GM12878 (cell line): ENCODE data around the gene ZNF689. TPM values are rescaled to one million over a fixed set of nuclear protein-coding genes. Genes with fewer than 3 reads are reported as not detected.

Source experiments
- ATAC-seq: fragments of 200-7000 bp; cut with Tn5 transposase; 3 replicates; pipeline ENCODE4 v1.9.1; 2020; ENCODE audit warnings: mild to moderate bottlenecking, moderate library complexity
- BruUV-seq: library from RNA; stranded (reverse); fragments of 400-500 nt; replicated peaks from 2 replicates; lab custom pipeline; 2021; lab: Mats Ljungman, UMichigan
- CTCF ChIA-PET: fragments of 300-600 bp; sonication (Branson Sonifier 250); formaldehyde crosslinking; extraction: SDS; loops from one replicate; lab custom pipeline; 2021; ENCODE audit warnings: inconsistent platforms; lab: Yijun Ruan, JAX
- POLR2A ChIA-PET: fragments of 350-600 bp; formaldehyde crosslinking; extraction: SDS; loops from one replicate; lab custom pipeline; 2021; ENCODE audit warnings: inconsistent platforms; lab: Charles Lee
- RAD21 ChIA-PET: fragments of 300-600 bp; sonication (Branson Sonifier 250); formaldehyde crosslinking; loops from one replicate; lab custom pipeline; 2023; ENCODE audit warnings: antibody characterized with exemption; ENCODE audit not compliant: unreplicated experiment; lab: Charles Lee
- SMC1A ChIA-PET: fragments of 300-600 bp; sonication (Branson Sonifier 250); formaldehyde crosslinking; loops from one replicate; lab custom pipeline; 2023; ENCODE audit not compliant: unreplicated experiment, uncharacterized antibody; lab: Charles Lee
- DNase-seq: peaks from one replicate; pipeline ENCODE4 v3.0.0-alpha.2; 2011; ENCODE audit warnings: low read depth, low spot score
- FAIRE-seq: peaks from 3 replicates; lab custom pipeline; 2011; peaks lifted over from hg19 to GRCh38; lab: Jason Lieb, UNC
- H2AFZ ChIP-seq: 2 replicates; pipeline ENCODE4 v1.6.0; 2011; ENCODE audit warnings: low read depth, low read length, control low read depth; ENCODE audit not compliant: control insufficient read depth
- H3K27ac ChIP-seq: 2 replicates; pipeline ENCODE4 v1.5.1; 2011; ENCODE audit warnings: control low read depth; ENCODE audit not compliant: control insufficient read depth, insufficient read depth
- H3K27me3 ChIP-seq, 2 experiments: replicated peaks in 1 of 2; 2 replicates each; pipeline versions ENCODE4 v1.6.0 to v1.6.1; 2011; ENCODE audit warnings: low read length in 1 of 2; ENCODE audit not compliant: control insufficient read depth in 2 of 2, insufficient read depth in 2 of 2
- H3K36me3 ChIP-seq, 2 experiments: 2 replicates each; pipeline ENCODE4 v1.5.1; 2011; ENCODE audit warnings: low read length in 1 of 2; ENCODE audit not compliant: control insufficient read depth in 2 of 2, insufficient read depth in 2 of 2
- H3K4me1 ChIP-seq: 2 replicates; pipeline ENCODE4 v1.6.1; 2011; ENCODE audit warnings: mild to moderate bottlenecking, low read length, moderate library complexity, mixed read lengths; ENCODE audit not compliant: control insufficient read depth, insufficient read depth
- H3K4me2 ChIP-seq: 2 replicates; pipeline ENCODE4 v1.6.0; 2011; ENCODE audit warnings: control low read depth; ENCODE audit not compliant: control insufficient read depth, insufficient read depth
- H3K4me3 ChIP-seq: fragments of 200-600 bp; sonication (generic); 2 replicates; pipeline ENCODE4 v1.5.1; 2016
- H3K79me2 ChIP-seq: 2 replicates; pipeline ENCODE4 v1.6.0; 2011; ENCODE audit warnings: low read length; ENCODE audit not compliant: control insufficient read depth, insufficient read depth
- H3K9ac ChIP-seq: 2 replicates; pipeline ENCODE4 v1.8.0; 2011; ENCODE audit warnings: low read length, control low read depth, mixed read lengths; ENCODE audit not compliant: control insufficient read depth, insufficient read depth
- H3K9me3 ChIP-seq: replicated peaks from 3 replicates; pipeline ENCODE4 v1.5.1; 2011; ENCODE audit warnings: mild to moderate bottlenecking, low read length; ENCODE audit not compliant: control insufficient read depth, insufficient read depth
- H4K20me1 ChIP-seq: 2 replicates; pipeline ENCODE4 v1.6.0; 2011; ENCODE audit not compliant: control insufficient read depth, insufficient read depth
- BCL11A ChIP-seq: IDR thresholded peaks from 2 replicates; pipeline ENCODE4 v1.6.1; 2011; ENCODE audit warnings: low read depth, low read length
- CBFB ChIP-seq: IDR thresholded peaks from 2 replicates; pipeline ENCODE4 v1.6.1; 2016; ENCODE audit warnings: antibody characterized with exemption, low read depth
- TARDBP ChIP-seq: IDR thresholded peaks from 2 replicates; pipeline ENCODE4 v1.6.1; 2016; ENCODE audit warnings: borderline replicate concordance
- USF2 ChIP-seq: IDR thresholded peaks from 2 replicates; pipeline ENCODE4 v1.6.1; 2011; ENCODE audit warnings: low read depth, low read length, improper control_type of control experiment, borderline replicate concordance
- WGBS: methylation state at CpG from one replicate; pipeline ENCODE4 v1.1.6; 2016; ENCODE audit warnings: low lambda C conversion rate; ENCODE audit not compliant: insufficient replicate concordance, insufficient coverage; ENCODE audit errors: missing lambda C conversion rate; 5-methylcytosine and 5-hydroxymethylcytosine counted together
- in situ Hi-C: fragments of 300-500 bp; cut with MboI; formaldehyde crosslinking; loops from 9 replicates; pipeline ENCODE4 v1.14.3; 2018; ENCODE audit warnings: mixed read lengths
- intact Hi-C: fragments of 100-400 bp; cut with micrococcal nuclease; formaldehyde crosslinking; loops from one replicate; pipeline ENCODE4 v1.14.2; 2022; ENCODE audit not compliant: unreplicated experiment
- polyA plus RNA-seq, 11 experiments: library from polyadenylated mRNA; depleted of rRNA in 4 of 11; unstranded in 6 of 11; stranded (reverse) in 5 of 11; fragments of >200 nt; fragmentation: Nextera tagmentation in 4 of 11; fragmentation: Illumina TruSeq in 1 of 11; extraction: Ambion mirVana in 4 of 11; extraction: Trizol in 1 of 11; gene quantifications; 1 replicate in 1 of 11; 2 replicates in 10 of 11; pipeline versions ENCODE4 v1.2.1 to v1.2.3, GENCODE V29; 2011 to 2016; ENCODE audit warnings: inconsistent platforms in 2 of 11, missing spikeins in 2 of 11, low read depth in 1 of 11
- total RNA-seq, 4 experiments: library from RNA; depleted of rRNA in 3 of 4; stranded (reverse); fragments of >200 nt in 3 of 4; fragmentation: Illumina TruSeq in 1 of 4; extraction: Trizol in 1 of 4; gene quantifications; 2 replicates each; pipeline versions ENCODE4 v1.2.1 to v1.2.3, GENCODE V29; 2013 to 2021
- TF ChIP-seq, protein P1 (sequence below): IDR thresholded peaks from 2 replicates; pipeline ENCODE4 v1.6.1; 2012; ENCODE audit warnings: low read depth, low read length, improper control_type of control experiment

Gene ZNF689
- total and polyA plus RNA-seq, 10 of the 15 experiments (the other 5 are each of a cell fraction or from before 2014, with no cell fraction given): 4.7 to 13.2 (median 8.5) TPM

DNA sequence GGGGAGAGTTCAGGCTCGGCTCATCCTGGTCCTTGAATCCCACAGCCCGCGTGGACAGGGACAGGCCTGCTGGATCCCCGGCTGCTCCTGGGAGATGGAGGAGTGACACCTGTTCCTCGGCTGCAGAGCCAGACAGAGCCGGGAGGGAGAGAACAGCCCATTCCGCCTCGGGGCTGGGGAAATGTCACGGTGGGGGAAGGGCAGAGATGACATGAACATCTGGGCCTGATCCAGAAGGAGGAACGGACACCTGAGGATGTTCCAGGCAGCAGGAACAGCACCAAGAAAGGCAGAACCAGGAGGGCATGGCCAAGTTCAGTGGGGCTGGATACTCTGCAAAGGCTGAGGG, 54.1 kb downstream of the ZNF689 start:
- RAD21 ChIA-PET: interaction anchor here (4.3 kb wide), 1 partner anchor 20 kb away, joined by 99 read pairs; the partner anchor contains the start of gene ZNF747
- H3K27ac ChIP-seq: no peak overlapping the region
- BruUV-seq: no TSS peak
- no peaks in the 10 kb centered on the region for H3K4me1 ChIP-seq
- H3K4me2 ChIP-seq: no peak overlapping the region
- no peak for DNase-seq
- no peak overlapping the region for H2AFZ ChIP-seq
- H3K79me2 ChIP-seq: peaks cover 11% of the 10 kb centered on the region
- FAIRE-seq: no peak
- in situ Hi-C loops: no loop called here
- SMC1A ChIA-PET: interaction anchor here (1.3 to 2.8 kb wide), 3 partner anchors 12 to 21 kb away, joined by 4 to 47 read pairs (median 6); partner anchors contain the start of gene ZNF747
- TF ChIP-seq, protein P1, sequence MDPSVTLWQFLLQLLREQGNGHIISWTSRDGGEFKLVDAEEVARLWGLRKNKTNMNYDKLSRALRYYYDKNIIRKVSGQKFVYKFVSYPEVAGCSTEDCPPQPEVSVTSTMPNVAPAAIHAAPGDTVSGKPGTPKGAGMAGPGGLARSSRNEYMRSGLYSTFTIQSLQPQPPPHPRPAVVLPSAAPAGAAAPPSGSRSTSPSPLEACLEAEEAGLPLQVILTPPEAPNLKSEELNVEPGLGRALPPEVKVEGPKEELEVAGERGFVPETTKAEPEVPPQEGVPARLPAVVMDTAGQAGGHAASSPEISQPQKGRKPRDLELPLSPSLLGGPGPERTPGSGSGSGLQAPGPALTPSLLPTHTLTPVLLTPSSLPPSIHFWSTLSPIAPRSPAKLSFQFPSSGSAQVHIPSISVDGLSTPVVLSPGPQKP: no peak
- no peak for TF ChIP-seq CBFB
- TF ChIP-seq TARDBP: no peak
- no peak for TF ChIP-seq BCL11A
- no peak for TF ChIP-seq USF2
- TF ChIP-seq, all 136 proteins: peak for 0
- H4K20me1 ChIP-seq: no peaks in the 10 kb centered on the region
- ATAC-seq: no peak
- no peak overlapping the region for H3K4me3 ChIP-seq
- ChIA-PET CTCF (interaction anchor here (1.2 to 3.0 kb wide), 4 partner anchors 16 to 126 kb away, joined by 3 to 59 read pairs (median 8); partner anchors contain the start of genes DCTPP1 and ZNF747), POLR2A (no interaction called here)
- H3K27me3 ChIP-seq: no peaks in the 10 kb centered on the region
- H3K9me3 ChIP-seq: no peaks in the 10 kb centered on the region
- intact Hi-C loops: no loop called here
- no peak overlapping the region for H3K9ac ChIP-seq
- H3K36me3 ChIP-seq: peaks cover 7 to 10% of the 10 kb centered on the region in 2 experiments; a peak in 3 of 4 replicates
- 94% methylated on average over 10 of the region's 10 CpGs for WGBS
